HG03060 (cell line): ENCODE measurements around the gene GNG12.
"Not testable (repeated sequence)": the region's sequence is repeated elsewhere in the genome, so short reads cannot be mapped to it uniquely, and the experiment has no call there.

Source experiments
- ATAC-seq: cut with Tn5 transposase; IDR thresholded peaks from one replicate; pipeline ENCODE4 v1.9.1; 2021; ENCODE audit warnings: low read depth, moderate number of reproducible peaks; ENCODE audit not compliant: unreplicated experiment

GNG12 gene

DNA sequence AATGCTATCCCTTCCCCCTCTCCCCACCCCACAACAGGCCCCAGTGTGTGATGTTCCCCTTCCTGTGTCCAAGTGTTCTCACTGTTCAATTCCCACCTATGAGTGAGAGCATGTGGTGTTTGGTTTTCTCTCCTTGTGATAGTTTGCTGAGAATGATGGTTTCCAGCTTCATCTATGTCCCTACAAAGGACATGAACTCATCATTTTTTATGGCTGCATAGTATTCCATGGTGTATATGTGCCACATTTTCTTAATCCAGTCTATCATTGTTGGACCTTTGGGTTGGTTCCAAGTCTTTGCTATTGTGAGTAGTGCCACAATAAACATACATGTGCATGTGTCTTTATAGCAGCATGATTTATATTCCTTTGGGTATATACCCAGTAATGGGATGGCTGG, 168.0 kb downstream of the GNG12 start:
- ATAC-seq = not testable (repeated sequence)

DNA sequence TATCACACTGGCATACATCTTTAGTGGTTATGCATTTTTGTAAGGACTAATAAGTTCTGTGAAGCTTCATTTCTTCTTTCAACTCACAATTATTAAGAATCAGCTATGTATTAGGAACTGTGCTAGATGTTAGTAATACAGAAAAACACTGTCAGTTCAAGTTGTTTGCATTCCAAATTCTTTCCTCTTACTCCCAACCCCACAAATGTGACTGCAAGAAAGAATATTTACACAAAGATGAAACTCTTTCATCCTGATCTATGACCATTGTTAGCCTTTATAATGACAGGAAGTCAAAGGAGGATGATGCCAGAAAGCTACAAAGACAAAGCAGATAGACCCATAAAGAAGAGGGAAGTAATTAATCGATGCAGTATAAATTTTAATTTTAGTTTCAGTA, 169.2 kb downstream of the GNG12 start:
- no peak for ATAC-seq

DNA sequence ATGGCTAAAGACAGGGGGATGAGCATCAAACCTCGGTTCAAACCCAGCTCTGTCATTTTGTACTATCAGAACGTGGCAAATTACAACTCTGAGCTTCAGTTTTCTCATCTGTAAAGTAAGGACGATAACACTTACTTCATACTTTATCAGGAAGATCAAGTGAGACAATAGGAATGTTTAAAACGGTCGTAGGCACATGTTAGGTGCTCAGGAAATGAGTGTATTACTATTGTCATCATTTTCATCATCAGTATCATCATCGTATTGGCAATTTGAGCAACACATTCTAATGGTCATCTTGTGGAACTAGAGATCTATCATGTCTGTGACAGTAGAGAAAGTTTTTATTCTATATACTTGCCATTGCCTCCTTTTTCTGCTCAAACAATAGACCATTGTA, 170.4 kb downstream of the GNG12 start:
- ATAC-seq = no peak

DNA sequence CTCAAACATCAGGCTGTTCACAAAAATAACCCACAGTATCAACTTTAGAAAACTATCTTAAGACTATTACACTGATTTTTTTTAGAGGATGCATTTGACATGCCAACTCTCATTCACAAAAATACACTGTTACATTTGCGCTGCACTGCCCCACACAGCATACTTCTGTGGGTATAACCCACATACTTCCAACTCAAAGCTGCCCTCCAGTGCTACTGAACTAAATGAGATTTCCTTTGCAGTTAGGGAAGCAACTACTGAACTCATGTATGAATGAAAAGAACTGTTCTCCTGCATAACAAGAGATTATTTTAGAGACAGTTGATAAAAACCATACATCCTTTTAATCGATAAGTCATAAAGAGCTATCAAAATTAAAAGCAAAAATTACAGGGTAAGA, 174.0 kb downstream of the GNG12 start:
- ATAC-seq = no peak

DNA sequence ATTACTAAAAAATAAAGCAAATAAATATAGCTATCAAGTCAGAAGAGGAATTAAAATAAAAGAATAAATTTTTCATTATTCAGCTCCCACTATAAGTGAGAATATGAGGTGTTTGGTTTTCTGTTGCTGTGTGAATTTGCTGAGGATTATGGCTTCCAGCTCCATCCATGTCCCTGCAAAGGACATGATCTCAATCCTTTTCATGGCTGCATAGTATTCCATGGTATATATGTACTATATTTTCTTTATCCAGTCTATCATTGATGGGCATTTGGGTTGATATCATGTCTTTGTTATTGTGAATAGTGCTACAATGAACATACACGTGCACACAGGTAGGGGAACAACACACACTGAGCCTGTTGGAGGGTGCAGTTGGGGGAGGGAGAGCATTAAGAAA, 176.1 kb downstream of the GNG12 start:
- not testable (repeated sequence) for ATAC-seq

DNA sequence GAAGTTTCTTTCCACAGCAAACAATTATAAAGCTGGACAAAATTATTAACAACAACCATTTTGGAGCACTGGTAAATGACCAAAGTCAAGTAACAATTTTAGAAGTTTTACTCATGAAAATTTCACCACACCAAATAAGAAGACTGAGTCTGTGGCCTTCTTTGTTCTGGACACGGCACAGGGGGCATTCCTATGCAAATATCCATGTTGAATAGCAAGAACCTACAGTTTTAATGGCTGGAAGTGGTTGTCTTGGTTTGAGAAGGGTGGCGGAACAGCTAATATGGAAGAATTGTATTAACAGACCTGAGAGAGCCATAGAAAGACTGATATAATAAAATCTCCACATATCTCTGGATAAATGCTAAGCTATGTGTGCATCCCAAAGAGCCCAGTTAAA, 177.7 kb downstream of the GNG12 start:
- no peak for ATAC-seq

DNA sequence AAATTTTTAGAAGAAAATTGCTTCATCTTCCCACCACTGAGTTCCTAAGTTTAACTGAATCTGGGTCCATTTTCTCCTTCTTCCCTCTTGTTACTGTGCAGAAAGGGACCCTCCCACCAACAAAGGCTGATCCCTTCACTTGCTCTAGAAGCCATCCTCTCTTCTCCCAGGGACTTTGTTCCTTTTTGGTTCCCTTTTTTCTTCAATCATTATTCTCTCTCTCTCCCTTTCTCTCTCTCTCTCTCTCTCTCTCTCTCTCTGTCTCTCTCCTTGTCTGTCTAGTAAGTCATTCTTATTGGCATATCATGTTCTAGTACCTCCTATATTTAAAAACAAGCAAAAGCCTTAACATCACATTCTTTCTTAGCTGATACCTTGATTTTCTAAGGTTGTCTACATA, 180.0 kb downstream of the GNG12 start:
- ATAC-seq = no peak

DNA sequence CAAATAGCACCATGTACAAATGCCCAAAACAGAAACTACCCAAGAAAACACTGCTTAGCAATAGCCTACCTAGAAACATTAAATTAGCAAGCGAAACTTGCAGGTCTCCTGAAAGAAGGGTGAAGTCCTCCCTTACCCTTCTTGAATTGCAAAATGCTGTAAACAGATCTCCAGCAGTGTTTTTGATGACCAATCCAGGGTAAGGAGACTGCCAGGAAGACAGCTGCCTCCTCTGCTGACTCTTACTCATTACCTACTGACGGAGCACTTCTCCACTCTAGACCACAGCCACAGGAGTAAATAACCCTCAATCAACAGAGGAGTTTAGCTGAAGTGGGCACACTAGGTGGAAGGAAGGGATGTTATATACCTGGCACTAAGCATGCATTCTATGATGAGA, 180.5 kb downstream of the GNG12 start:
- ATAC-seq = no peak
